Measurements from ENCODE around the gene GHDC. TPM values are rescaled to one million over a fixed set of nuclear protein-coding genes. Genes with fewer than 3 reads are reported as not detected.

GHDC gene
- total and polyA plus RNA-seq, 2 of the 8 experiments (the other 6 are each of a cell fraction or from before 2014, with no cell fraction given), result 7.4 to 8.1 TPM

GRCh38 chr17:42214156-42214555 lies 19.9 kb upstream of the GHDC start (continued):
- TF ChIP-seq CREB1 (IDR thresholded peaks at IDR 0.05) (no peak), BRCA1 (IDR thresholded peaks at IDR 0.05; ENCODE audit: low read depth, low read length) (no peak), CHD2 (IDR thresholded peaks at IDR 0.05; ENCODE audit: low read length) (no peak), MAFK (IDR thresholded peaks at IDR 0.05; ENCODE audit: low read depth, low read length) (no peak)
